OCI-LY7 (cell line): ENCODE data around the gene RANBP17. TPM values are rescaled to one million over a fixed set of nuclear protein-coding genes. Genes with fewer than 3 reads are reported as not detected.

Experiments used
- BruUV-seq: library from RNA; stranded (reverse); fragments of 400-500 nt; replicated peaks from 2 replicates; lab custom pipeline; 2021; lab: Mats Ljungman, UMichigan
- CTCF ChIA-PET: fragments of 300-600 bp; sonication (Branson Sonifier 250); formaldehyde crosslinking; loops from one replicate; lab custom pipeline; 2022; ENCODE audit warnings: antibody characterized with exemption; ENCODE audit not compliant: unreplicated experiment; lab: Charles Lee
- POLR2A ChIA-PET: fragments of 300-600 bp; sonication (Branson Sonifier 250); formaldehyde crosslinking; loops from one replicate; lab custom pipeline; 2022; ENCODE audit warnings: antibody characterized with exemption; lab: Charles Lee
- DNase-seq: peaks from one replicate; pipeline ENCODE4 v3.0.0-alpha.2; 2015; ENCODE audit warnings: low spot score
- H2AFZ ChIP-seq: fragments of 200-600 bp; sonication (generic), shearing (Covaris generic); 2 replicates; pipeline ENCODE4 v1.6.1; 2014; ENCODE audit warnings: mild to moderate bottlenecking, antibody characterized with exemption, low read length, moderate library complexity
- H3K27ac ChIP-seq: fragments of 200-600 bp; sonication (generic); 2 replicates; pipeline ENCODE4 v1.5.1; 2014; ENCODE audit warnings: mixed run types, low read depth, mild to moderate bottlenecking, moderate library complexity, low read length, inconsistent platforms; ENCODE audit not compliant: poor library complexity, severe bottlenecking
- H3K36me3 ChIP-seq: fragments of 200-600 bp; sonication (generic); 2 replicates; pipeline ENCODE4 v1.6.1; 2014; ENCODE audit warnings: mild to moderate bottlenecking, antibody characterized with exemption, low read length, moderate library complexity, mixed read lengths; ENCODE audit not compliant: insufficient read depth
- H3K4me1 ChIP-seq: fragments of 200-600 bp; sonication (generic); 2 replicates; pipeline ENCODE4 v1.5.1; 2014; ENCODE audit warnings: mild to moderate bottlenecking, low read length; ENCODE audit not compliant: insufficient read depth, poor library complexity, severe bottlenecking
- H3K4me2 ChIP-seq: fragments of 200-600 bp; sonication (generic); 2 replicates; pipeline ENCODE4 v1.6.1; 2014; ENCODE audit warnings: mild to moderate bottlenecking, low read length
- H3K4me3 ChIP-seq: fragments of 200-600 bp; sonication (generic); 2 replicates; pipeline ENCODE4 v1.5.1; 2014; ENCODE audit warnings: mild to moderate bottlenecking, low read depth, low read length; ENCODE audit not compliant: poor library complexity, severe bottlenecking
- H3K79me2 ChIP-seq: fragments of 200-600 bp; sonication (generic); 2 replicates; pipeline ENCODE4 v1.6.1; 2016; ENCODE audit warnings: low read depth, mild to moderate bottlenecking, low read length, moderate library complexity, mixed read lengths; ENCODE audit not compliant: insufficient read depth
- H3K9me2 ChIP-seq: fragments of 200-600 bp; sonication (generic); 2 replicates; pipeline ENCODE4 v1.6.1; 2016; ENCODE audit warnings: mild to moderate bottlenecking, low read length, mixed read lengths; ENCODE audit not compliant: insufficient read depth
- H3K9me3 ChIP-seq: fragments of 200-600 bp; sonication (generic); 2 replicates; pipeline ENCODE4 v1.6.1; 2014; ENCODE audit warnings: mild to moderate bottlenecking, mixed run types, low read length, mixed read lengths
- H4K20me1 ChIP-seq: fragments of 200-600 bp; sonication (generic); 2 replicates; pipeline ENCODE4 v1.6.1; 2014; ENCODE audit warnings: mild to moderate bottlenecking, antibody characterized with exemption, low read length, moderate library complexity, mixed read lengths; ENCODE audit not compliant: insufficient read depth
- CTCF ChIP-seq: fragments of 200-600 bp; sonication (generic); conservative IDR thresholded peaks from 2 replicates; pipeline ENCODE4 v1.5.1; 2014; ENCODE audit warnings: mild to moderate bottlenecking, antibody characterized with exemption, low read length, moderate library complexity, mixed read lengths
- EZH2phosphoT487 ChIP-seq: fragments of 200-600 bp; sonication (generic); IDR thresholded peaks from 2 replicates; pipeline ENCODE4 v1.6.1; 2018; ENCODE audit warnings: low read depth, borderline replicate concordance, mild to moderate bottlenecking, mixed run types, antibody characterized with exemption, low read length, moderate library complexity, mixed read lengths
- intact Hi-C: fragments of 100-400 bp; cut with micrococcal nuclease; formaldehyde crosslinking; loops from one replicate; pipeline ENCODE4 v1.10.0; 2022; ENCODE audit not compliant: unreplicated experiment
- total RNA-seq, 2 experiments: library from RNA; depleted of rRNA in 1 of 2; stranded (reverse); fragments of >200 nt in 1 of 2; shearing (Covaris generic) in 1 of 2; gene quantifications; 2 replicates each; pipeline ENCODE4 v1.2.3, GENCODE V29; 2014 to 2022

Gene RANBP17
- total RNA-seq, 2 experiments from 2014 or later: not detected

- H3K27ac ChIP-seq: no peak overlapping the region
- no peaks in the 10 kb centered on the region for H3K4me1 ChIP-seq
- BruUV-seq: no TSS peak
- no peak overlapping the region for H3K4me3 ChIP-seq
- H4K20me1 ChIP-seq: no peaks in the 10 kb centered on the region
- no peak for DNase-seq
- CTCF ChIA-PET: no interaction called here
- H3K9me3 ChIP-seq: no peaks in the 10 kb centered on the region
- intact Hi-C loops: no loop called here
- no peak overlapping the region for H3K4me2 ChIP-seq
- no peaks in the 10 kb centered on the region for H3K79me2 ChIP-seq
- no peak for TF ChIP-seq EZH2phosphoT487
- TF ChIP-seq CTCF: no peak
- POLR2A ChIA-PET: no interaction called here
- no peaks in the 10 kb centered on the region for H3K9me2 ChIP-seq
- H2AFZ ChIP-seq: no peak overlapping the region
- H3K36me3 ChIP-seq: no peaks in the 10 kb centered on the region
Measured at GRCh38 chr5:171143171-171143570, 281.4 kb downstream of the RANBP17 start.

GRCh38 chr5:171143926-171144325 is 282.1 kb downstream of the RANBP17 start:
- Histone ChIP-seq H4K20me1 (no peaks in the 10 kb centered on the region), H3K4me1 (no peaks in the 10 kb centered on the region), H3K27ac (no peak overlapping the region), H3K4me3 (no peak overlapping the region), H3K9me2 (no peaks in the 10 kb centered on the region), H3K4me2 (no peak overlapping the region), H3K9me3 (no peaks in the 10 kb centered on the region), H2AFZ (no peak overlapping the region), H3K79me2 (no peaks in the 10 kb centered on the region), H3K36me3 (no peaks in the 10 kb centered on the region)
- POLR2A ChIA-PET: no interaction called here
- TF ChIP-seq EZH2phosphoT487 (no peak), CTCF (no peak)
- intact Hi-C loops: no loop called here
- DNase-seq: no peak
- CTCF ChIA-PET: no interaction called here
- BruUV-seq: no TSS peak

- intact Hi-C loops: no loop called here
- POLR2A ChIA-PET: no interaction called here
Measured at GRCh38 chr5:171149333-171149732, 287.5 kb downstream of the RANBP17 start.

More at GRCh38 chr5:171149333-171149732, 287.5 kb downstream of the RANBP17 start:
- DNase-seq: no peak
- no peak for TF ChIP-seq CTCF
- TF ChIP-seq EZH2phosphoT487: no peak
- Histone ChIP-seq H3K9me3 (no peaks in the 10 kb centered on the region), H2AFZ (no peak overlapping the region), H3K79me2 (no peaks in the 10 kb centered on the region), H3K36me3 (no peaks in the 10 kb centered on the region), H3K9me2 (no peaks in the 10 kb centered on the region), H4K20me1 (no peaks in the 10 kb centered on the region), H3K27ac (no peak overlapping the region), H3K4me2 (no peak overlapping the region), H3K4me1 (no peaks in the 10 kb centered on the region), H3K4me3 (no peak overlapping the region)
- CTCF ChIA-PET: no interaction called here
- BruUV-seq: no TSS peak
